Activated CD4-positive, CD25-positive, alpha-beta regulatory T cell treated with anti-CD3 and anti-CD28 coated beads, Interleukin-2, amount 50 U/mL, for 72 hours (primary cell): ENCODE data around the gene ISG20.
"Not testable (repeated sequence)": the region's sequence is repeated elsewhere in the genome, so short reads cannot be mapped to it uniquely, and the experiment has no call there.

Source experiments
- DNase-seq: peaks from one replicate; pipeline ENCODE4 v3.0.0; 2021

Gene ISG20

GRCh38 chr15:88637436-88637835 is 1.4 kb upstream of the ISG20 start:
- no peak for DNase-seq

- DNase-seq, result no peak
Measured at GRCh38 chr15:88637841-88638625, 783 bp upstream of the ISG20 start.

GRCh38 chr15:88641959-88642452 is 3.2 kb downstream of the ISG20 start:
- DNase-seq, result no peak

GRCh38 chr15:88642514-88642913 is 3.7 kb downstream of the ISG20 start:
- DNase-seq, result not testable (repeated sequence)

- no peak for DNase-seq
Measured at GRCh38 chr15:88644741-88645140, 5.9 kb downstream of the ISG20 start.

- DNase-seq, result peak; percentile 22
Measured at GRCh38 chr15:88645171-88646087, 6.6 kb downstream of the ISG20 start.

GRCh38 chr15:88646088-88646405 is 7.2 kb downstream of the ISG20 start:
- DNase-seq, result peak; percentile 17

- no peak for DNase-seq
Measured at GRCh38 chr15:88646951-88647350, 8.1 kb downstream of the ISG20 start.

- peak; percentile 28 for DNase-seq
Measured at GRCh38 chr15:88647351-88648105, 8.7 kb downstream of the ISG20 start.

- peak; percentile 31 for DNase-seq
Measured at GRCh38 chr15:88648357-88649214, 9.8 kb downstream of the ISG20 start.

GRCh38 chr15:88649286-88649733 is 10.5 kb downstream of the ISG20 start:
- peak; percentile 72 for DNase-seq

- DNase-seq, result peak; percentile 29
Measured at GRCh38 chr15:88649753-88650551, 11.1 kb downstream of the ISG20 start.

GRCh38 chr15:88650556-88650955 is 11.7 kb downstream of the ISG20 start:
- peak; percentile 24 for DNase-seq

- DNase-seq, result no peak
Measured at GRCh38 chr15:88651136-88651732, 12.4 kb downstream of the ISG20 start.

- DNase-seq, result no peak
Measured at GRCh38 chr15:88651971-88652370, 13.2 kb downstream of the ISG20 start.

GRCh38 chr15:88652456-88653199 is 13.8 kb downstream of the ISG20 start:
- no peak for DNase-seq

GRCh38 chr15:88653200-88654064 is 14.6 kb downstream of the ISG20 start:
- no peak for DNase-seq

- DNase-seq, result peak; percentile 27
Measured at GRCh38 chr15:88654430-88655102, 15.8 kb downstream of the ISG20 start.
